Panc1 (cell line): ENCODE results near the gene MAPK8. TPM values are rescaled to one million over a fixed set of nuclear protein-coding genes. Genes with fewer than 3 reads are reported as not detected.

Experiments
- ATAC-seq: fragments of 200-7000 bp; cut with Tn5 transposase; 2 replicates; pipeline ENCODE4 v1.9.1; 2020; ENCODE audit warnings: mild to moderate bottlenecking, moderate library complexity
- BruUV-seq: library from RNA; stranded (reverse); fragments of 400-500 nt; replicated peaks from 2 replicates; lab custom pipeline; 2021; lab: Mats Ljungman, UMichigan
- CTCF ChIA-PET: fragments of 300-600 bp; sonication (Branson Sonifier 250); formaldehyde crosslinking; loops from one replicate; lab custom pipeline; 2022; ENCODE audit warnings: antibody characterized with exemption; lab: Charles Lee
- POLR2A ChIA-PET: fragments of 300-600 bp; sonication (Branson Sonifier 250); formaldehyde crosslinking; loops from one replicate; lab custom pipeline; 2022; ENCODE audit warnings: antibody characterized with exemption; lab: Charles Lee
- DNase-seq: peaks from one replicate; pipeline ENCODE4 v3.0.0-alpha.2; 2010; ENCODE audit warnings: low read depth, low spot score
- H3K27ac ChIP-seq: 2 replicates; pipeline ENCODE4 v1.5.1; 2011; ENCODE audit warnings: mild to moderate bottlenecking, low read length, inconsistent platforms
- H3K27me3 ChIP-seq: fragments of 200-500 bp; sonication (Bioruptor generic); 2 replicates; pipeline ENCODE4 v1.6.0; 2014; ENCODE audit warnings: low read length, inconsistent platforms; ENCODE audit not compliant: control insufficient read depth, insufficient read depth
- H3K36me3 ChIP-seq: fragments of 200-500 bp; sonication (Bioruptor generic); 2 replicates; pipeline ENCODE4 v1.5.1; 2014; ENCODE audit warnings: inconsistent platforms, mild to moderate bottlenecking, low read length, moderate library complexity; ENCODE audit not compliant: control insufficient read depth, insufficient read depth
- H3K4me1 ChIP-seq: 2 replicates; pipeline ENCODE4 v1.5.1; 2011; ENCODE audit warnings: inconsistent platforms, mild to moderate bottlenecking, low read length, moderate library complexity; ENCODE audit not compliant: control insufficient read depth, insufficient read depth
- H3K4me3 ChIP-seq, 2 experiments: 2 replicates each; pipeline ENCODE4 v1.5.1; 2011 to 2012; ENCODE audit warnings: low read depth in 2 of 2, low read length in 2 of 2, mild to moderate bottlenecking in 2 of 2, inconsistent platforms in 1 of 2, moderate library complexity in 1 of 2
- H3K9me3 ChIP-seq: fragments of 200-500 bp; sonication (Bioruptor generic); 2 replicates; pipeline ENCODE4 v1.5.1; 2014; ENCODE audit warnings: low read depth, mild to moderate bottlenecking, inconsistent platforms, low read length, moderate library complexity; ENCODE audit not compliant: control insufficient read depth, insufficient read depth
- CTCF ChIP-seq: fragments of 450-650 bp; IDR thresholded peaks from 2 replicates; pipeline ENCODE4 v1.5.1; 2017; ENCODE audit warnings: mild to moderate bottlenecking
- POLR2AphosphoS5 ChIP-seq: IDR thresholded peaks from 2 replicates; pipeline ENCODE4 v1.6.1; 2012; ENCODE audit warnings: mild to moderate bottlenecking, low read depth, low read length, moderate library complexity
- REST ChIP-seq, 2 experiments: IDR thresholded peaks; 2 replicates each; pipeline ENCODE4 v1.6.1; 2011 to 2012; ENCODE audit warnings: low read depth in 2 of 2, control low read depth in 1 of 2, low read length in 1 of 2, mild to moderate bottlenecking in 1 of 2, moderate library complexity in 1 of 2; ENCODE audit not compliant: insufficient read depth in 1 of 2
- SIN3A ChIP-seq: IDR thresholded peaks from 2 replicates; pipeline ENCODE4 v1.6.1; 2012; ENCODE audit warnings: low read depth, mild to moderate bottlenecking, low read length, moderate library complexity, borderline replicate concordance; ENCODE audit not compliant: insufficient read depth
- TCF7L2 ChIP-seq: IDR thresholded peaks from 2 replicates; pipeline ENCODE4 v1.6.1; 2011; ENCODE audit warnings: mild to moderate bottlenecking, low read depth, low read length, inconsistent platforms
- in situ Hi-C: cut with HindIII; loops from 2 replicates; pipeline ENCODE4 v1.10.0; 2016; ENCODE audit warnings: low sequenced_read_pairs, low pct_unique_long_range_greater_than_20kb
- intact Hi-C: fragments of 100-400 bp; cut with micrococcal nuclease; formaldehyde crosslinking; loops from one replicate; pipeline ENCODE4 v1.10.0; 2022; ENCODE audit not compliant: unreplicated experiment
- total RNA-seq: library from RNA; stranded (reverse); gene quantifications from one replicate; pipeline ENCODE4 v1.2.1, GENCODE V29; 2021; ENCODE audit not compliant: unreplicated experiment

MAPK8 gene
- total RNA-seq, 1 experiment from 2014 or later, result 66.6 TPM

GRCh38 chr10:48406658-48407057, 100.2 kb downstream of the MAPK8 start:
- DNase-seq (no peak), ATAC-seq (no peak; the same call in 1 of the 2 replicates)
- H3K4me3 ChIP-seq, result no peak overlapping the region
- no peak overlapping the region for H3K27ac ChIP-seq
- H3K4me1 ChIP-seq, result no peaks in the 10 kb centered on the region
- no peaks in the 10 kb centered on the region; the same call in 1 of the 2 replicates for H3K36me3 ChIP-seq
- BruUV-seq, result no TSS peak
- CTCF ChIA-PET, result no interaction called here
- H3K27me3 ChIP-seq, result no peaks in the 10 kb centered on the region
- POLR2A ChIA-PET, result no interaction called here
- TF ChIP-seq CTCF, result no peak
- intact Hi-C loops, result no loop called here
- in situ Hi-C loops, result no loop called here
- H3K9me3 ChIP-seq, result no peaks in the 10 kb centered on the region; the same call in 1 of the 2 replicates

- ChIA-PET CTCF (no interaction called here), POLR2A (no interaction called here)
- Histone ChIP-seq H3K4me1 (no peaks in the 10 kb centered on the region), H3K27me3 (no peaks in the 10 kb centered on the region), H3K27ac (no peak overlapping the region), H3K4me3 (no peak overlapping the region), H3K9me3 (peaks cover 6% of the 10 kb centered on the region; the same call in 1 of the 2 replicates), H3K36me3 (no peaks in the 10 kb centered on the region)
- BruUV-seq, result no TSS peak
- intact Hi-C loops (no loop called here), in situ Hi-C loops (no loop called here)
- no peak for DNase-seq
- no peak for TF ChIP-seq POLR2AphosphoS5
- TF ChIP-seq CTCF, result no peak
- TF ChIP-seq SIN3A, result no peak
- no peak for TF ChIP-seq REST (IDR thresholded peaks at IDR 0.05; ENCODE audit: insufficient read depth in 1 of 2, low read depth in 2 of 2, low read length in 1 of 2)
- TF ChIP-seq TCF7L2, result no peak
- ATAC-seq, result no peak
Observed at GRCh38 chr10:48410503-48410902, 104.0 kb downstream of the MAPK8 start.
